Amniotic stem cell (primary cell): Measurements from ENCODE around the gene LIN37.
"Not testable (repeated sequence)": the region's sequence is repeated elsewhere in the genome, so short reads cannot be mapped to it uniquely, and the experiment has no call there.

ENCODE experiments used
- DNase-seq: peaks from one replicate; lab custom pipeline; 2025; lab: John Stamatoyannopoulos, UW

LIN37 gene

DNA sequence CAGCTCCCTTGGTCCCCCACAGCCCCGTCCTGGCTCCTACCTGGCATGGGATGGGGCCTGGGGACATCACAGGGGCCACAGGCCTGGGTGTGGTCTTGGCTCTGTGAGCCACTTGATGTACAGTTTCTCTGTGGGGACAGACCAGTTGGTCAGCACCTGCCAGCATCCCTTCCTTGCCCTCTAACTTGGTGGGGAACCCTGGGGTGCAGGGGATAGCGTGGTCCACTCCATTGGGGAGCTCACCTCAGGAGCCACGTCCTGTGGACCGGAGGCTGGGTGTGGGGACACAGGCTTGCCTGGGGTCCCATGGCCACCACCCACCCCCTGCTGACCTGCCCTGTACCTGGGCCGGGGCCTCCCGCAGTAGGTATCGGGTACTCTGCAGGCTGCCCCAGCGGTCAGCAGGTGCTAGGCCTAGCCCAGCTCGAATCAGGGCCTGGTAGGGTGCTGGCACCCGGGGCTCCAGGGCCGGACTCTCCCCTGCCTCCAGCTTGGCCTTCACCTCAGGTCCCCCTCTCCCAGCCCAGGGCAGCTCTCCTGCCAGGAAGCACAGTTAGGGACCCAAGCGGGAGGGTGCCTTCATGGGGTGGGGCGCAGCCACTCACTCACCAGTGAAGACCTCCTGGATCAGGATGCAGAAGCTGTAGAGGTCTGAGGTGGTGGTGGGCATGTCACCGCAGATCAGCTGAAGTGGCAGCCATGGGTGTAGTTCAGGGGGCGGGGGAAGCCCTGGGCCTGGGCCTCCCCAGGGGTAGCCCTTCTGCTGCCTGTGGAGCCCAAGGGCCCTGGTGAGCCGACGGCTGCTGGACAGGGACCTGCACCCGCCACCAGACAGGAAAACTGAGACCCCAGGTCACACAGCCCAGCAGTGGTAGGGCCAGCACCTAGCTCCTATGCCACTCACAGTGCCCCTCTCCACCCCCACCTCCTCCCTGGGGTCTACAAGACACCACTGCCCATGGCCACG, 41.9 kb downstream of the LIN37 start:
- no peak for DNase-seq

DNA sequence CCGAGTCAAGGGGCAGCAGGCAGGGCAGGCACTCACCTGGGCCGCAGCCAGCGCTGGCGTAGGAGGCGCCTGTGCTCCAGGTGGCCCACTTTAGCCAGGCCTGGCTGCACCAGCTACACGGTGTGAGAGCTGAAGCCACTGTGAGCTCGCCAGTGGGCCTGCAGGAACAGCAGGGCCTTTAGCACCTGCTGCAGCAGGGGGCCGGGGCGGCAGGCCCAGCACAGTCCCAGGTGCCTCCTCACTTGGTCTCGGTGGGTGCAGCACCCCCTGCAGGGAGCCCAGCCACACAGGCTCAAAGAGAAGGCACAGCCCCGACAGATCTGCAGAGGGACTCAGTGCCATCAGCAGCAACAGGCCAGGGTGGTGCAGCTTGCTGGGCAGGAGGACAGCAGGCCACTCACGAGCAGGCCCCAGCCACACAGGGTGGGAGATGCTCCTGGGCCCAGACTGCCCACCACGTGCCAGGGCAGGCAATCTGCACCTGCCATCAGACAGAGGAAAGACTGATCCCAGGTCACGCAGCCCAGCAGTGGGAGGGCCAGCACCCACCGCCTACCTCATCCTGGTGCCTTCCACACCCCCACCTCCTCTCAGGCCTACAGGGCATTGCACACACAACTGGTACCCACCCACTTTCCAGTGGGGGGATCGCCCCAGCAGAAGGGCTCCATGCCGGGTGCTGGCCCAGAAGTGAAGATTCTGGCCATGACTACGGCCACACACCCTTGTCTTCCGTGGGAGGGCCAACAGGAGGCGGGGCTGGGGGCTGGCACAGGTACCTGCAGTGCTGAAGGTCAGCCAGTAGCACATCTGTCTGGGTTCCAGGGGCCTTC, 42.8 kb downstream of the LIN37 start:
- no peak for DNase-seq

DNA sequence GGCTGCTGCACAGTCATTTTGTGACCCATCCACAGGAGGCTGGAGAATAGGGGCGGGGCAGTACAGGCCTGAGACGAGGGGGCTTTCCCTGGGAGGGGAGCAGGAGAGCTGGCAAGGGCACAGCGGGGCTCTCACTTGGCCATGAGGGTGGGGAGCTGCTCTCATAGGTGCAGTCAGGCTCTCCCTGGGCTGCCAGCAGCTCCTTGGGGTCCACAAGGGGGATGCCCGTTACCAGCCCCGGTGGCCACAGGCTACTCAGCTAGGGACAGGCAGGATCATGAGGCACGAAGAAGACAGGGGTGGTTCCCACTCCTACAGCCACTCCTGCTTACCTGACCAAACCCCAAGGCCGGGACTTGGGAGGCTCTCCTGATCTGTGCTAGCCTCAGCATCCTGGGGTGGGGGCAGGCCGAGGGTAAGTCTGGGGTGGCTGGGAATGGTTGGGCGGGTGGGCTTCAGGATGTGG, 43.5 kb downstream of the LIN37 start:
- DNase-seq = no peak

DNA sequence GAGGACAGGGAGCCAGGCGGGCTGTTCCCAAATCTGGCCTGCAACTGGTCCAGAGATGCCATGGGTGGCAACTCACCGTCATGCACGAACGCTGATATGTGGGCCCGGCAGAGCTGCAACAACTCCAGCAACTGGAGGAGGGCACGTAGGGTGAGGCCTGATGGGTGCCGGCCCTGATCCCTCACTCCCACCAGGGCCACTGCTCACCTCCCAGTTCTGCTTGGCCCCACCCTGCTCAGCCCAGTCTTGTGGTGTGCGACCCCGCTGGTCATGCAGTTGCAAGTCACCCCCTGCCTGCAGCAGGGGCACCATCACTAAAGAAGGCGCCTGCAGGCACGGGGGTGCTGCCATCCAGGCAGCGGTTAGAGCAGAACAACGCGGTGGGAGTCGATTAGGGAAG, 43.9 kb downstream of the LIN37 start:
- DNase-seq = no peak

DNA sequence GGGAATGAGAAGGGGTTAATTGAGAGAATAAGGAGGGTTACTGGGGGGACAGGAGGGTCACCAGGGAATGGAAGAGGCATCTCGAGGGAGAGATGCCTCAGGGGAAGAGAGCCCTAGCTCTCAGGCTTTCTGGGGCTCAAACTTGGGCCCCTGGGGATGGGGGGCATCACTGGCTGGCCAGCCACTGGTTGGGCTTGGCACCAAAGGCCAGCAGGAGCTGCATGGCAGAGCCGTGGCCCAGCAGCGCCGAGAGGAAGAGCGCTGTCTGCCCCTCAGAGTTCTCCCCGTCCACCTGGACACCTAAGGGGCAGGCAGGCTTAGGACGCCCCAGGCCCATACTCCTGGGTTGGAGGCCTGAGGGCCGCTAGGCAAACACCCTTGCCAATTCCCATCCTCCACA, 44.5 kb downstream of the LIN37 start:
- no peak for DNase-seq

DNA sequence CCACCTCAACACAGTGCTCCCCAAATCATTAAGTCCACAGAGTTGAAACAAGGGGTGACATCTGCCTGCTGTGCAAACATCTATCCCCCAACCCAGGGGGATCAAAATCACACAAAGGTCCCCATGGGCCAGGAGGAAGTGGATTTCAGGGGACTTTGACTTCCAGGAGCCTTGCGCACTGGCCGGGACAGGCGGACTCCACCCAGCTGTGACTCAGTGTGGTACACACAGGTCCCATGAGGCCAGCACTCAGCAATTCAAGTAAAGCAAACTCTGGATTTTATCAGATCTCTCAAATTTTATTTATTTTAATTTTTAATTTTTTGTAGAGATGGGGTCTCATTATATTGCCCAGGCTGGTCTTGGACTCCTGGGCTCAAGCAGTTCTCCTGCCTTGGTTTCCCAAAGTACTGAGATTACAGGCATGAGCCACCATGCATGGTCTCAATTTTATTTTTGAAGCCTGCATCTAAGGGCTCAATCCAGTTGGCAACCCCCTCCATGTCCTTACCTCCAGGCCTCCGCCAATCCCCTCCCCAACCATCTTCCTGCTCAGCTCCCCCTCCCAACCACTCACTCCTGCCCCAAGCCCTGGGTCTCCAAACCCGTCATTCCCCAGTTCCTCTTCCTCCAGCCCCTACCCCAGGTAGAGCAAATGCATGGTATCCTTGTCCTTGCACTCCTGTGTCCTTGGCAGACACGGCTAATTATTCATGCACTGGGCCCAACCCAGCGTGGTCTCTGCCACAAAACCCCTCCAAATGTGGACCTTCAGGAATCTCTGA, 45.2 kb downstream of the LIN37 start:
- DNase-seq = no peak

DNA sequence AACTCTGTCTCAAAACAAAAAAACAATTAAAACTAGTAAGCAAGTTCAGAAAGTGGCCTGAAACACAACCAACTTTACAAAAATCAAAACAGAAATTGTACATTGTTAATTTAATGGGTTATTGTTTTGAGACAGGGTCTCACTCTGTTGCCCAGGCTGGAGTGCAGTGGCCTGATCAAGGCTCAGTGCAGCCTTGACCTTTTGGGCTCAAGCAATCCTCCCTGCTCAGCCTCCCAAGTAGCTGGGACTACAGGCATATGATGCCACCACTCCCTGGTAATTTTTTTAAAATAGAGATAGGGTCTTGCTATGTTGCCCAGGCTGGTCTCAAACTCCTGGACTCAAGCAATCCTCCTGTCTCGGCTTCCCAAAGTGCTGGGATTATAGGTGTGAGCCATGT, 47.2 kb downstream of the LIN37 start:
- not testable (repeated sequence) for DNase-seq

DNA sequence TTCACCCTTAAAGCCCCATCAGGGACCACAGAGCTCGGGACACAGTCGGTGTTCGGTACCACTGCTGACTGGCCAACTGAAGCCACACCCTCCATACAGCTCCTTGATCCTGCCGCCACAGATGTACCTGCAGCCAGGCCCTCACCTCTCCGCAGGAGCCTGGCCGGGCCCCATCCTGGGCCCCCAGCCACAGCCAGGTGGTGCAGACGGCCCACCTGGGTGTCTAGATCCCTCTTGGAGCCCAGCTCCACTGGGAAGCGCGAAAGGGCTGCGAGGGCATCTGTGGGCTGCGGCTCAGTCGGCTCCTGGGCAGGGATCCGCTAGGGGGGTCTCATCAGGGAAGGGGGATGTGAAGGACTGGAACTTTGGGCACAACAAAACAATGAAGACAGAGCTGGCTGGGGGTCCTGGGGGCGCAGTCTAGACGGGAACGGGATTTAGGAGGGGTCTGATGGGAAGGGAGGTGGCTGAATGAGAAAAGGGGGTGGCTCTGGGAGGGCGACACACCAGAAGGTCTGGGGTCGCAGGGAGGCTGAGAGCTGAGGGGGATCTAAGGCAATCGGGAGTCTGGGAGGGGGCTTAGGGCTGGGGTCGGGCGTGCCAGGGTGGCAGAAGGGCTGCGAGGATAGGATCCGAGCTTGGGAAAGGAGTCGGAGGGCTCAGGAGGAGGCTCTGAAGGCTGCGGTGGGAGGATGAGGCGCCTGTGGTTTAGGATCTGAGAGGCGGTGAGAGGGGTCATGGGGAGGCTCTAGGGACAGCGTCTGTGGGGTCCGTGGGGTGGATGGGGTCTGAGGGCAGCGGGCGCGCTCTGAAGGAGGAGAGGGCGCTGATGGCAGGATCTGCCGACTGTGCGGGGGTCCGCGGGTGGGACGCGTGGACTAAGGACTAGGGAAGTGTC, 48.5 kb downstream of the LIN37 start:
- DNase-seq = no peak

DNA sequence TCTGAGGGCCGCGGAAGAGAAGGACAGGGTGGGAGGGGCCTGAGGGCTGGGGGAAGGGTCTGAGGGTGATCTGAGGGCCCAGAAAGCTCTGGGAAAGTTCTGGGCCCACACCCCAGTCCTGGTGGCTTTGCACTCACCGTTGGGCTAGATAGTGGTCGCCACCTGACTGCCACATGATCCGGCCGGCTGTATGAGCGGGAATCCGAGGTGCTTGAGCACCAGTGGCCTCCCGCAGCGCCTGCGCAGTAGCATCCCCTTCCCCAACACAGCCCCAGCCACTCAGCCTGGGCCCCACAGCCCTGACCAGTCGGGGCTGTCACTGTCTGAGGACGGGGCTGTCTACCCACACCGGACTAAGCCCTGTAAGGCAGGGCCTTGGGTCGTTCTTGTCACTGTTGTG, 49.3 kb downstream of the LIN37 start:
- no peak for DNase-seq

DNA sequence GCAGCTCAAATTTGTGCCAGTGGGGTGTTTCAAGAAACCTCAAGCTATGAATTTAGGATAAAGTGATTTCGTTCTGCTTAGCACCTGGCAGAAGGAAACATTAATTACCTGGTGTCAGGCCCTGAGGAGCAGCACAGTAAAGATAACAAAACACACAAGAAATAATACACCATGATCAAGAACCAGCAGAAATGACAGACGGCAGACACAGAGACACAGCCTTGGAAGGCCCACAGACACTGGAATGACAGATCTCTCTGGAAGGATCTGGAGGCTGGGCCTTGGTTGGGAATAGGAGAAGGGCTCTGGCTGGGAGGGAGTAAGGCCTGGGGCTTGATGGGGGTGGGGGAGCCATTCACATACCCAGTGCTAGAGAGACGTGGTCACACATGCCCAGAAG, 53.5 kb downstream of the LIN37 start:
- no peak for DNase-seq
